A172 (cell line): ENCODE measurements around the gene EYS. TPM values are rescaled to one million over a fixed set of nuclear protein-coding genes. Genes with fewer than 3 reads are reported as not detected.

ENCODE experiments used
- DNase-seq: peaks from one replicate; pipeline ENCODE4 v3.0.0-alpha.2; 2015; ENCODE audit warnings: low spot score
- total RNA-seq: library from RNA; depleted of rRNA; stranded (reverse); fragments of >200 nt; shearing (Covaris generic); gene quantifications from 2 replicates; pipeline ENCODE4 v1.2.3, GENCODE V29; 2014

Gene EYS
- total RNA-seq, 1 experiment from 2014 or later: 0.24 TPM

GRCh38 chr6:64238071-64238470 is 1469.0 kb downstream of the EYS start:
- DNase-seq: no peak

DNA sequence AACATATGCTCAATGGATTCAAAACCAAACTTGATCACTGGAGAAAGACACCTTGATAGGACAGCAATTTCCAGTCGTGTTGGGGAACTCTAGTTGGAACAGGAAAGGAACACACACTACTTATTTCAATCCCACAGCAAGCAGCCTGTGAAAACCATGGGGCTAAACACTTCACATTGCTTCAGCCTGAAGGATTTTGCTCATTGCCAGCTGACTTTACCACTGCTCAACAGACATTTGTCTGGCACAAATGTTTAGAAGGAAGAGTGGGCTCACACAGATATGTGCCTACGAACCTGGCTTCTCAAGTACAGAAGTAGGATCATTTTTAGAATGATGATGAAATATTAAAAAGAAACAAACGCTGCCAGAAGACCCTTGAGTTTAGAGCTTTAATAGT is 1473.3 kb downstream of the EYS start:
- no peak for DNase-seq

- no peak for DNase-seq
These were observed 1475.1 kb downstream of the EYS start for GRCh38 chr6:64231928-64232327.

- no peak for DNase-seq
These were observed 1476.5 kb downstream of the EYS start for GRCh38 chr6:64230530-64230929.

GRCh38 chr6:64227863-64228262 is 1479.2 kb downstream of the EYS start:
- no peak for DNase-seq

DNA sequence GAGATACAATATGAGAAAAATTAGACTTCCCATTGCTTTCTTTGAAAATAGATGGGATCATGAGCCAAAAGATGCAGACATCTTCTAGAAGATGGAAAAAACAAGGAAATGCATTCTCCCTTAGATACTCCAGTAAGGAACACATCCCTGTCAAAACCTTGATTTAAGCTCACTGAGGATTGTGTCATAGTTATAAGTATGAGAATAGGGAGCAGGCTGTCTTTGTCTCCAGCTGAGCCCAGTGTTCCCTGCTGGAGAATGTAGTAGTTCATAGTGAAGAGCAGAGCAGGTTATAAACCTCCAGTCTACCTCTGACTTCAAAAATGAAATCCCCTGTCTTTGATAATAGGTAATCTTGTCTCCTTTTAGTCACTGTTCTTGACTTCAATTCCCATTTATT is 1481.5 kb downstream of the EYS start:
- no peak for DNase-seq

GRCh38 chr6:64224819-64225218 is 1482.2 kb downstream of the EYS start:
- no peak for DNase-seq

GRCh38 chr6:64221776-64222175 is 1485.2 kb downstream of the EYS start:
- DNase-seq: no peak

- DNase-seq: no peak
These were observed 1486.2 kb downstream of the EYS start for GRCh38 chr6:64220801-64221200.

DNA sequence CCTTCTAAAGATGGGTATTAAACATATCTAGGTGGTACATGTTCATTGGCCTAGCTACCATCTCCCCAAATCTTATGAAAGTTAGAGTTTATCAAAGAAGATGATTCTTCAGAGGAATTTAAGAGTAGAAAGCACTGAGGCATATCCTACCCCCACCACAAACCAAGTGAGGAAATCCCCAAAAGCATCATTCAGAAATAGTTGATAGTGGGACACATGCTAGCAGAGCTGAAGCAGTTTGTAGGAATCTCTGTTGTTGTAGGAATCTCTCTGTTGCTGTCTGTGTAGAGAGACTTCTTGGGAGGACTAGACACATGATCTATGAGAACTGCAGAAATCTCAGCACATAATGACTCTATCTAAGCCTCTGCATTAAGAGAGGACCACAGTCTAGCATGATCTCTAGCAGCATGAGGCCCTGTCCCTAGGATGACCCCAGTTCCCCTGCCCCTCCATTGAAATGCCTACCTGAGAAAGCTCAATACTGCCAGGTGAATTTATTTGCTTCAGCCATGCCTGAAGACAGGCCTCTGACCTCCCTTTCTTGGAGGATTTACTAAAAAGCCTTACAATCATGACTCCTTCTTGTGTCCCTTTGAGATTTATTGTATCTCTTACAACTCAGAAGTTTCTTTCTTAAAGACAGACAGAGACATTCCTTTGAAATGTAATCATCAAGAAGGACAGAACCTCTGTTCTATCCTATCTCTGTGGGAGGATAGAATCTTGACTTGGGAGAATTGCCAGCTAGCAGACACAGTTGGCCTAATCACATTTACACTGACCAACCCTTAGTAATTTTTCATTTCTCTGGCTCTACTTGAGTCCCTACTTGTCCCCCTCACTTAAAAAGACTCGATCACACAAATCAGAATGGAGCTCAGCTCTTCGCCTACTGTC is 1489.1 kb downstream of the EYS start:
- DNase-seq: peak; percentile 42

DNA sequence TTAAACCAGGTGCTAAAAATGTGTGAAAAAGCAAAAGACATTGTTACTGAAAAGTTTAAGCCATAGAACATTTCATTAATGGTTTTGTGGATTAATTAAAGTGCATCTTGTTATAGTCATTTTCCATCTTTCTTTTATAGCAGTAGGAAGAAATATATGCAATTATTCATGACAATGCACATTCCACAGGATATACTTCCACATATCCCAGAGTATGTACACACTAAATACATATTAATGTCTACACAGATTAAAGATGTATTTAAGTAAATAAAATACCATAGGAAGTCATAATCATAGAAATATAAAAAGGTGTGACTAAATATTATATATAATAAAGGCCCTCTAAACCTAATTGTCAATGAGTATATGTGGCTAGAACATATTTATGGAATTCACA is 1492.7 kb downstream of the EYS start:
- DNase-seq: no peak

DNA sequence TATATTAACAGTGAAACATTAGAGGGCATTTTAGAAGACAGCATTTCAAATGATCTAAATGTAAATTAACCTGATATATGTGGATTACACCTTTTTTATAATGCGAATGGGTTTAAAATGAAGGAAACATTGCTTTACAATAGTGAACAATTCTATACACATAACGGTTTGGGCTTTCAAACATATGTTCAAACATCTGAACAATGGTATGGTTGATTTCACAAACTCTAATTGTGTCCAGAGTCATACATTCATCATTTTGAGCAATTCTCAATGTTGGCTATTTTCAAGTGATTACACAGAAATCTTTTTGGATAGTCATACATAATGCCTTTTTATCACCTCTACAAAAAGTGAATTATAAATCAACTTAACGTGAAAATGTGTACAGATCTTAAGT is 1493.3 kb downstream of the EYS start:
- no peak for DNase-seq

DNA sequence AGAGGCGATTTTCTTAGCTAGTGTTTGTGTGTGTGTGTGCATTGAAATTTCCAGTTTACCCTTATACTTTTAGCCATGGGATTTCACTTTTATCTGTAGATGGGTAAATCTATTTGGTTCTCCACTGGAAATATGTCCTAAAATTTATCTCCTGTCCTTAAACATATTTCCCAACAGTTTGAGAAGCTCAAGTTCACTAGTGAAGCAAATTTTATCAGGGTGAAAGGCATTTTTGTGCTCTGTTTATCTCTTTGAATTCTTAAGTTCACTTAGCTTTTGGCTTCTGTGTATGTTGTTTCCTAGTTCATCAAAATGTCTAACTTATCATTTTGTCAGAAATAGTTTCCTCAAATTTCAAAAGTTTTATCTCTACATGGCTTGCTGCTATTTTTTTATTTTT is 1509.8 kb downstream of the EYS start:
- DNase-seq: no peak

- no peak for DNase-seq
These were observed 1520.4 kb downstream of the EYS start for GRCh38 chr6:64186592-64186991.

DNA sequence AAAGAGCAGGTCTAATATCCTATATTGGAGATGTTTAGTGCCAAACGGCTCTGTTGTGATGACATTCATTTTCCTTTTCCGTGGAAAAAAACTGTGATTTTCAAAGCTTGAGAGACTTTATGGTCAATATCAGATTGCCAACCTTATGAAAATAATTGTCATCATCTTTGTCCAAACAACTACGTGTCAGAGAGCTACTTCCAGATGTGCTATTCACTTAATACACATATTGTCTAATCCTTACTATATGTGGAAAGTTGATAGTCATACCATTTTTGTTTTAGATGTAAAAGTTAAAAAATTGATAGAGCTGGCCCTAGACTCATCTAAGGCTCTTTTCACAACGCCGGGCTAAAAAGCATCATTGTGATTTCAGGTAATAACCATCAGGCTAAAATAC is 1521.4 kb downstream of the EYS start:
- DNase-seq: no peak

DNA sequence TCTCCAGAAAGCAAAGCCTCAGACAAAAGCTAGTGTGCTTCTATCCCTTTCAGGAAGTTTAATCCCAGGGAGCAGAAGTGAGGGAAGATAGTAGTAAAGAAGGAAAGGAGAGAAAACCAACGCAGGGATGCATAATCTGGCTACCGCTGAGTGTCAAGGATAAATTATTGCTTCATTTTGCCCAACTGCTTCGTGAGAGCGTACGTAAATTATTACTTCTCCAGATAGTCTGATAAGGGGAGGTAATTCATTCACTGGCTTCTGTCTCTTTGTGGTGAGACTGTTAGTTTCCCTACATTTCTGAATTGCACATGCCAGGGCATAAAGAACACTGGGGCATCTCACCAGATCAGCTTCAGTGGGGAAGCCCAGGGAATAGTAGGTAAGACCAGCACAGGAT is 1531.7 kb downstream of the EYS start:
- DNase-seq: no peak

DNA sequence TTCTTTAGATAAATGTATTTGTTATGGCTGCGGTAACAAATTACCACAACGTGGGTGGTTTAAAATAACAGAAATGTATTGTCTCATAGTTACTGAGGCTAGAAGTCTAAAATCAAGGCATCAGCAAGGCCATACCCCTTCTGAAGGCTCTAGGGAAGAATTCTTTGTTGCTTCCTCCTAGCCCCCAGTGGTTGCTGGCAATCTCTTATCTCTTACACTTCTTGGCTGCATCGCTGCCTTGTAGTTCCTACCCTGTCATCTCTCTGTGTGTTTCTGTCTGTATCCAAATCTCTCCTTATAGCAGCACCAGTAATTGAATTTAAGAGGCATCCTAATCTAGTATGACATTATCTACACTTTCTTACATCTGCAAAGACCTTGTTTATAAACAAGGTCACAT is 1536.7 kb downstream of the EYS start:
- no peak for DNase-seq

DNA sequence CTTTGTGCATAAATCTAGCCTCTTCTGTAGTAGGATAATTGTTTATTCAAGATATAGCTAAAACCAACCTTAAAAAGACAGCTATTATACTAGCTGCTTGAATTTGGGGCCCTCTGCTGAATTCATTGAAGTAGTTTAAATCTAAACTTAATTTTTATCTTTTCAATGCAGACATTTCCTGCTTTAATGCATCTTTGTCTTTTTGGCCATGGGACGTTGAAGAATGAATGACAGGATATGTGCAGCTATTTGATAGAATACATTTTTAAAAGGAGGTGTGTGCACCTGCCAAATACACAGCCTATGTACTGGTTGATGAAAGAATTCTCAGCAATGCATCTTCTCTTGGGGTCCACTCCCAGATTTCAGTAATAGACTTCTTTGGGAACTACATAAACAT is 1546.5 kb downstream of the EYS start:
- no peak for DNase-seq

DNA sequence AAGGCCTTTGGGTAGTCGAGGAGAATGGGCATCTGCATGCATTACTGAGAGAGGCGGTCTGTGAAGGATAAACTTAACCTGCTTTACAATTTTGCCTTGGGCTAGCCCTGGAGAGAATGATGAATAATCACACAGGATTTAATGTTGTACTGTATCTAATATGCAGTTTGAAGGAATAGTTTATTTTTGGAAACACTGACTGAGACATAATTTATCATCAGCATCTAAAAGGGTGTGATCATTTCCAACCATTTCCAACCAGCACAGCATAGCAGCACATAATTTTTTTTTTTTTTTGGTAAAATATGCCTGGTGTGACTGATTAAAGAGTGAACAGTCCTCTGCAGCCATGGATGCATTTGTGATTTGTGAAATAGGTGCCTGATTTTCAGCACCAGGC is 1552.0 kb downstream of the EYS start:
- DNase-seq: no peak

GRCh38 chr6:64146876-64147275 is 1560.2 kb downstream of the EYS start:
- no peak for DNase-seq

- DNase-seq: no peak
These were observed 1560.9 kb downstream of the EYS start for GRCh38 chr6:64146094-64146493.

GRCh38 chr6:64145658-64146057 is 1561.4 kb downstream of the EYS start:
- no peak for DNase-seq

GRCh38 chr6:64143101-64143500 is 1563.9 kb downstream of the EYS start:
- DNase-seq: no peak

- DNase-seq: no peak
These were observed 1565.3 kb downstream of the EYS start for GRCh38 chr6:64141680-64142079.
